ENCODE data around the gene SNRNP70. TPM values are rescaled to one million over a fixed set of nuclear protein-coding genes. Genes with fewer than 3 reads are reported as not detected.

SNRNP70 gene
- total RNA-seq, 2 donors from 2014 or later = 114 to 204 TPM

- no peaks in the 10 kb centered on the region for H3K36me3 Mint-ChIP-seq (ENCODE audit: low read depth)
- H3K9me3 Mint-ChIP-seq = no peaks in the 10 kb centered on the region
- peaks cover 27% of the 10 kb centered on the region for H3K27me3 Mint-ChIP-seq
- H3K4me1 Mint-ChIP-seq = peaks cover 8% of the 10 kb centered on the region
- no peak within 1 kb of the TSS for H3K27ac Mint-ChIP-seq
- peak within 1 kb of the TSS; percentile 84 for H3K4me3 Mint-ChIP-seq
- peak; percentile 62 for ATAC-seq (replicated peaks)
Measured at GRCh38 chr19:49057636-49058234, 27.5 kb upstream of the SNRNP70 start, which contains the start of gene CGB7. Gene CGB7, minus strand, starts transcription at chr19:49057749. Its CDS starts 2,374 bp downstream, at chr19:49055375.

- no peaks in the 10 kb centered on the region for H3K36me3 Mint-ChIP-seq (ENCODE audit: low read depth)
- no peak for ATAC-seq (replicated peaks)
- H3K27me3 Mint-ChIP-seq = peaks cover 27% of the 10 kb centered on the region
- no peak overlapping the region for H3K27ac Mint-ChIP-seq
- no peaks in the 10 kb centered on the region for H3K9me3 Mint-ChIP-seq
- H3K4me3 Mint-ChIP-seq = peak overlapping the region; percentile 84
- H3K4me1 Mint-ChIP-seq = peaks cover 8% of the 10 kb centered on the region
Measured at GRCh38 chr19:49058562-49058961, 26.7 kb upstream of the SNRNP70 start.

- ATAC-seq (replicated peaks) = no peak
- Mint-ChIP-seq H3K9me3 (no peaks in the 10 kb centered on the region), H3K27ac (no peak overlapping the region), H3K36me3 (ENCODE audit: low read depth) (no peaks in the 10 kb centered on the region), H3K4me3 (no peak overlapping the region), H3K27me3 (peaks cover 27% of the 10 kb centered on the region), H3K4me1 (peaks cover 8% of the 10 kb centered on the region)
Measured at GRCh38 chr19:49059053-49059452, 26.2 kb upstream of the SNRNP70 start.

- peaks cover 8% of the 10 kb centered on the region for H3K4me1 Mint-ChIP-seq
- H3K27me3 Mint-ChIP-seq = peaks cover 33% of the 10 kb centered on the region
- H3K36me3 Mint-ChIP-seq (ENCODE audit: low read depth) = no peaks in the 10 kb centered on the region
- no peak overlapping the region for H3K27ac Mint-ChIP-seq
- no peaks in the 10 kb centered on the region for H3K9me3 Mint-ChIP-seq
- H3K4me3 Mint-ChIP-seq = no peak overlapping the region
- no peak for ATAC-seq (replicated peaks)
Measured at GRCh38 chr19:49061000-49061399, 24.3 kb upstream of the SNRNP70 start.

- H3K9me3 Mint-ChIP-seq = no peaks in the 10 kb centered on the region
Measured at GRCh38 chr19:49061445-49061844, 23.8 kb upstream of the SNRNP70 start.

GRCh38 chr19:49064029-49064629 lies 21.1 kb upstream of the SNRNP70 start:
- no peak overlapping the region for H3K4me3 Mint-ChIP-seq
- no peak for ATAC-seq (replicated peaks)
- peaks cover 38% of the 10 kb centered on the region for H3K27me3 Mint-ChIP-seq
- no peaks in the 10 kb centered on the region for H3K4me1 Mint-ChIP-seq
- H3K9me3 Mint-ChIP-seq = no peaks in the 10 kb centered on the region
- H3K36me3 Mint-ChIP-seq (ENCODE audit: low read depth) = no peaks in the 10 kb centered on the region
- no peak overlapping the region for H3K27ac Mint-ChIP-seq

More at GRCh38 chr19:49061445-49061844, 23.8 kb upstream of the SNRNP70 start:
- ATAC-seq (replicated peaks) = peak; percentile 20
- no peaks in the 10 kb centered on the region for H3K36me3 Mint-ChIP-seq (ENCODE audit: low read depth)
- no peak overlapping the region for H3K27ac Mint-ChIP-seq
- H3K27me3 Mint-ChIP-seq = peaks cover 38% of the 10 kb centered on the region
- H3K4me1 Mint-ChIP-seq = peaks cover 8% of the 10 kb centered on the region
- H3K4me3 Mint-ChIP-seq = no peak overlapping the region

- Mint-ChIP-seq H3K4me1 (no peaks in the 10 kb centered on the region), H3K9me3 (no peaks in the 10 kb centered on the region), H3K36me3 (ENCODE audit: low read depth) (no peaks in the 10 kb centered on the region), H3K27me3 (peaks cover 40% of the 10 kb centered on the region), H3K4me3 (no peak within 1 kb of the TSS), H3K27ac (no peak within 1 kb of the TSS)
- ATAC-seq (replicated peaks) = no peak
Measured at GRCh38 chr19:49064768-49065611, 20.3 kb upstream of the SNRNP70 start, which contains the start of gene NTF4. Gene NTF4, minus strand, starts transcription at chr19:49064818. Its CDS starts 2,821 bp downstream, at chr19:49061997.

GRCh38 chr19:49065905-49066512 lies 19.2 kb upstream of the SNRNP70 start:
- ATAC-seq (replicated peaks) = no peak
- H3K9me3 Mint-ChIP-seq = no peaks in the 10 kb centered on the region
- H3K4me1 Mint-ChIP-seq = no peaks in the 10 kb centered on the region

GRCh38 chr19:49067554-49067953 lies 17.7 kb upstream of the SNRNP70 start:
- Mint-ChIP-seq H3K36me3 (ENCODE audit: low read depth) (no peaks in the 10 kb centered on the region), H3K27ac (no peak overlapping the region), H3K9me3 (no peaks in the 10 kb centered on the region), H3K4me1 (no peaks in the 10 kb centered on the region), H3K4me3 (no peak overlapping the region), H3K27me3 (peaks cover 40% of the 10 kb centered on the region)
- ATAC-seq (replicated peaks) = no peak

More at GRCh38 chr19:49065905-49066512, 19.2 kb upstream of the SNRNP70 start:
- no peak overlapping the region for H3K4me3 Mint-ChIP-seq
- peaks cover 41% of the 10 kb centered on the region for H3K27me3 Mint-ChIP-seq
- no peaks in the 10 kb centered on the region for H3K36me3 Mint-ChIP-seq (ENCODE audit: low read depth)
- no peak overlapping the region for H3K27ac Mint-ChIP-seq

GRCh38 chr19:49069026-49069425 lies 16.2 kb upstream of the SNRNP70 start:
- ATAC-seq (replicated peaks) = no peak
- H3K27ac Mint-ChIP-seq = no peak overlapping the region
- peaks cover 53% of the 10 kb centered on the region for H3K27me3 Mint-ChIP-seq
- H3K4me1 Mint-ChIP-seq = peaks cover 9% of the 10 kb centered on the region
- no peaks in the 10 kb centered on the region for H3K9me3 Mint-ChIP-seq
- H3K4me3 Mint-ChIP-seq = no peak overlapping the region
- H3K36me3 Mint-ChIP-seq (ENCODE audit: low read depth) = peaks cover 10% of the 10 kb centered on the region

- ATAC-seq (replicated peaks) = no peak
- Mint-ChIP-seq H3K4me3 (no peak overlapping the region), H3K36me3 (ENCODE audit: low read depth) (peaks cover 10% of the 10 kb centered on the region), H3K4me1 (peaks cover 9% of the 10 kb centered on the region), H3K9me3 (no peaks in the 10 kb centered on the region), H3K27ac (no peak overlapping the region), H3K27me3 (peaks cover 54% of the 10 kb centered on the region)
Measured at GRCh38 chr19:49070416-49070815, 14.8 kb upstream of the SNRNP70 start.

- peaks cover 43% of the 10 kb centered on the region for H3K27me3 Mint-ChIP-seq
- H3K4me3 Mint-ChIP-seq = no peak overlapping the region
- H3K27ac Mint-ChIP-seq = no peak overlapping the region
- peaks cover 10% of the 10 kb centered on the region for H3K36me3 Mint-ChIP-seq (ENCODE audit: low read depth)
- no peaks in the 10 kb centered on the region for H3K9me3 Mint-ChIP-seq
- no peak for ATAC-seq (replicated peaks)
- H3K4me1 Mint-ChIP-seq = peaks cover 9% of the 10 kb centered on the region
Measured at GRCh38 chr19:49071860-49072547, 13.2 kb upstream of the SNRNP70 start.

- H3K27me3 Mint-ChIP-seq = peaks cover 34% of the 10 kb centered on the region
- H3K4me1 Mint-ChIP-seq = peaks cover 9% of the 10 kb centered on the region
- no peaks in the 10 kb centered on the region for H3K9me3 Mint-ChIP-seq
- ATAC-seq (replicated peaks) = no peak
- H3K4me3 Mint-ChIP-seq = peak overlapping the region; percentile 53
- no peak overlapping the region for H3K27ac Mint-ChIP-seq
- peaks cover 10% of the 10 kb centered on the region for H3K36me3 Mint-ChIP-seq (ENCODE audit: low read depth)
Measured at GRCh38 chr19:49073514-49074378, 11.5 kb upstream of the SNRNP70 start.

Data from activated T-helper 17 cell treated with anti-CD3 and anti-CD28 coated beads, Interleukin-2, amount 50 U/mL, for 72 hours (primary cell).